GM18909 (cell line): ENCODE measurements around the gene SLC7A10.
"Not testable (repeated sequence)": the region's sequence is repeated elsewhere in the genome, so short reads cannot be mapped to it uniquely, and the experiment has no call there.

ENCODE experiments used
- ATAC-seq: cut with Tn5 transposase; IDR thresholded peaks from one replicate; pipeline ENCODE4 v1.9.1; 2021; ENCODE audit warnings: mild to moderate bottlenecking; ENCODE audit not compliant: unreplicated experiment, poor library complexity

SLC7A10 gene

DNA sequence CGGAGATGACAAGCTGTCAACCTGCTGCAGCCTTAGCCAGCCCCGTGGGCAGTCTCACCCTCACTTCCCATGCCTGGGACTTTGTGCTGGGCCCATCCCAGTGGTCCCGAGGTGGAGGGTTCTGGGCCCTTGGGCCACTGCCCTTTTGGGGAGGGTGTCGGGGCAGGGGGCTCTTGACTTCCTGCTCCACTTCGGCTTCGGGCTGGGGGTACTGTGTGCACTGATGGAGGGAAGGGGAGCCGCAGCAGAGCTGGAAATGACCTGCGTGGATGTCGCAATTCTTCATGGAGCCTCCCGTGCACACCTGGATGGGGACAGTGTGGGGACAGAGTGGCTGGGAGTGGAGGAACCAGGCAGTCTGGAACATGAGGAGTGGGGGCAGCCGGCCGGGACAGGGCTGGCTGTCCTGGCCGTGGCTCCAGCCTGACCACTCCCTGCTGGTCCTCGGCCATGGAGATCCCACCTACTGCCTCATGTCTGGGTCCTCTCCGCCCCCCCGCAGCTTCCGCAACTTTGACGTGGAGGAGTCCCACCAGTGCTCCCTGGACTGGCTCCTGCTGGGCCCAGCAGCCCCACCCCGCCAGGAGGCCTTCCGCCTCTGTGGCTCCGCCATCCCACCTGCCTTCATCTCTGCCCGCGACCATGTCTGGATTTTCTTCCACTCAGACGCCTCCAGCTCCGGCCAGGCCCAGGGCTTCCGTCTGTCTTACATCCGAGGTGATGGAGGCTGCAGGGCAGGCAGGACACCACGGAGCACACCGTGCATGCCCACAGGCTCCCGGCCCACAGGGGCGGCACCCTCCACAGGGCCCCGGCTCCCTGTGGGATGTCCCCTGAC, 21.3 kb downstream of the SLC7A10 start:
- no peak for ATAC-seq

DNA sequence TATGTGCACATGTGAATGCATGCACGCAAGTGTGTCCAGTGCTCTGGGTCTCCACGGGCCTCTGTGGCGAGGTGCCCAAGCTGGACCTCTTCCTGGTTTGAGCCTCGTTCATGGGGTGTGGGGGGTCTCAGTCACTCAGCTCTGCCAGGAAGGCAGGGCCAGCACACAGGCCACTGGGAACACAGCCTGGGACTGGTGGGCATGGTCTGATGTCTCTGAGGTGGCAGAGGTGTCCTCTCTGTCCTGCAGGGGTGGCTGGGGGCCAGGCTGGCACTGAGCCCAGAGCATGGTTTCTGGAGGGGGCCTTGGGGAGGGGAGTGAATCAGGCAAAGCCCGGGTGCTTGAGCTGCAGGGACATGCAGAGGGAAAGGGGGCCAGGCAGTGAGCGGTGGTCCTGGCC, 22.1 kb downstream of the SLC7A10 start:
- no peak for ATAC-seq

DNA sequence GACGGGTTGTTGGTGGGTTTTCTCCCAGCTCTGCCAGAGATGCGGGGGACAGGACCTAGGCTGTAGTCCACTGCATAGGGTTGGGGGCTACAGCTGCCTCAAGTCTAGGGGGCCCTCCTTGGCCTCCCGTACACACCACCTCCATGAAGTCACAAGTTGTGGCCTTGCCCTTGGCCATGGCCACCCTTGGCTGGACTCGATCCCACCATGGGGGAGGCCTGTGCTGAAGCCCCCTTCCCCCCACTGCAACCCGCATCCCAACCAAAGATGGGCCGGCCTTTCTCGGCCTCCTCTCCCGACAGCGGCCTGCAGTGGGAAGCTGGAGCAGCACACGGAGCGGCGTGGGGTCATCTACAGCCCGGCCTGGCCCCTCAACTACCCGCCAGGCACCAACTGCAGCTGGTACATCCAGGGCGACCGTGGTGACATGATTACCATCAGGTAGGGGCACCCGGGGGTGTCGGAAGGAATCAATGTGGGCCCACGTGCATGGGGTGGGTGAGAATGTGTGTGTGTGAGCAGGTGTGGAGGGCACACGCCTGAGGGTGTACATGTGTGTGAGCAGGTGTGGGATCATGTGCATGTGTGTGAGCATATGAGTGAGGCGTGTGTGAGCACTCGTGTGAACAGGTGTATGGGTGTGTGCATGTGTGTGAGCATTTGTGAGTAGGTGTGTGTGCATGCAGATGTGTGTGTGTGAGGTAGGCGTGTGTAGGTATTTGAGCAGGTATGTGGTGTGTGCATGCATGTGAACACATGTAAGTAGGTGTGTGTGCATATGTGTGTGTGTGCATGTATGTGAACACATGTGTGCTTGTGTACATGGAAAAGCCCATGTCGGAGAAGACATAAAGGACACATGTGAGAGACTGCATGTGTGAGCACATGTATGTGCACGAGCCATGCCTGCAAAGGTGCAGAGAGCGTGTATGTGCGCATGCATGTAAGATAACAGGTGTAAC, 22.8 kb downstream of the SLC7A10 start:
- ATAC-seq: no peak

DNA sequence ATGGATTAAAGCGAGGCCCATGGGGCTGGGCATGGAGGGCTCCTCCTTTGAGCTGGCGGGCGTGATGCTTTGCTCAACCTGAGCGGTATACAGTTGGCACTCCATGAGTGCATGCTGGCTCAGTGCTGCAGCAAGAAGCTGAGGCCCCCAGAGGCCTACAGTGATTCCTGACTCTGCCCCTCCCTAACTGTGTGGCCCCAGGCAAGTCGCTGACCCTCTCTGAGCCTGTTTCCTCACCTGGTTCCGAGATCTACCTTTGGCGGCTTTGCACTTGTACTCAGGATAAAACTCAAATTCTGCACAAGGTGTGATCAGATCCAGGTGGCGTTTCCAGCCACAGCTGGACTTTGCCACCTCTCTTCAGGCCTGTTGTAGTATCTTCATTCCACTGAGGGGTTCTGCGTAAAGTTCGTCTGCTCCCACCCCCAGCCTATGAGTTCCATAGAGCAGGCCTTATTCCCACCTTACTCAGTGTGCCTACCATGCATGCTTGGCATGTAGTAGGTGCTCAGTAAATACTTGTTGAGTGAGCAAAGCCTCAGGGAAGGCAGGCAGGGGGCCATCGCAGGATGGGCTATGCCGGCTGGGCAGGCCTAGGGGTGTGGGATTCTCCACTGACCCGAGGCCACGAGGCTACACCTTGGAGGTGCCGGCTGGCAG, 23.6 kb downstream of the SLC7A10 start:
- ATAC-seq: no peak

DNA sequence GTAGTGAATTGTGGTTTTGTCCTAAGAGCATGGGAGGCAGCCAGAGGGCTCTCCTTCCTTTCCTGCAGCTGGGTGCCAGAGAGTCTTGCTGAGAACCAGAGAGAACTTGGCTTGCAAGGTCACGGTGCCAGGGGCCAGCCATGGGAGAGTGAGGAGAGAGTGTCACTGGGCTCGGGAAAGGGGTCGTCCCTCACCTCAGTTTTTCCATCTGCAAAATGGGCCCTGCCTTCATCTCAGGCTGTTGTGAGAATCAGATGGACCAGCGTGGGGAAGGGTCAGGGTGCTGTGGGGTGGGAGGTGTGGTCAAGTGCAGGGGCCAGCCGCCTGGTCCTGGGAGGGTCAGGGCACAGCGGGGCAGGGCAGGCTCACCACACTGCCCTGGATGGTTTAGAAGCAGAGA, 24.2 kb downstream of the SLC7A10 start:
- no peak for ATAC-seq

DNA sequence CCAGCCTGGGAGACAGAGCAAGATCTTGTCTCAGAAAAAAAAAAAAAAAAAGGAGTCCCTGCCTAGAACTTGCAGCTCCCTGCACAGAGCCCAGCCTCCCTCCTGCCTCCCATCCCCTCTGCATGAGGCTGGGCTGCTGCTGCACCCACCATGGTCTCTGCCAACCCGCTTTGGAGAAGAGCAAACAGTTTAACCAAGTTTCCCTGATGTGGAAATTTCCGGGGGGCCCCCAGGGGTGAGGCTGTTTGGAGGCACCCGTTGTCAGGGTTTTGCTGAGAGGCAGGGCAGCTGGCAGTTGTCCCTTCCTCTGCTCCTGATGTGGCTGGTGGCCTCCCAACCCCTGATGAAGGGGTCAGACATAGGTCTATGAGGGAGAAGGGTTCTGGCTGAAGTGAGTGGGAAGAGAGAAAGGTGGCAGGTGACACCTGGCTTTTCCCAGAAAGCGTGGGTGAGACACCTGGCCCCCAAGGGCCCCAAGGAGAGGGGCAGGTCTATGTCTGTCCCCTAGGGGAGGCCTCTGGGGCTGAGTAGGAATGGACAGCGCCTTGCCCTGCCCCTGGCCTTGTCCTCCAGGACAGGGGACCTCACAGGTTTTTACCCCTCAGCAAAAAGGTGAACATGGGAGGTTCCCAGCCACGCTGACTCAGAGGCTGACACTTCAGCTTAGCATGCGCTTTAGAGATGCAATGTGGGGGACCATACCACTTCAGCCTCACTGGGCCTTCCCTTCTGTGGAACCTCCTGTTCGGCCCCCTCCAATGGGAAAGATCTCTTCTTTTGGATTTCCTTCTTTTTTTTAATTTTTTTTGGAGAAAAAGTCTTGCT, 26.0 kb downstream of the SLC7A10 start:
- no peak for ATAC-seq

DNA sequence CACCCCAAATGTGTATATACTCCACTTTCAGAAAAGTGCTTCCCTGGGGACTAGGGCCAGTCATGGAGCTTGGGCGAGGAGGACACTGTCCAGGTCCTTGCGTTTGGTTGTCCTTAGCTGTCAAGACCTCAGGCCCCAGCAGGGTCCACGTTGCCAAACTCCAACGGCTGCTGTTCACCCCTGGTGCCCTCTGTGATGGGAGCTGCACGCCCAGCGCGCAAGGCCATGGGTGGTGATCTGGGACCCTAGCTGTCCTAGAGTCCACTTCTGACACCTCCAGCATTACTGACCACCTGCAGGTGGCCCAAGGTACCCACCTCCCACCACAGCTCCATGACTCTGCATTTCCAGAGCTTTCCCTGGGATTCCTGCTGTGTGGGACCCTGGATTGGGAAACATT, 27.5 kb downstream of the SLC7A10 start:
- no peak for ATAC-seq

DNA sequence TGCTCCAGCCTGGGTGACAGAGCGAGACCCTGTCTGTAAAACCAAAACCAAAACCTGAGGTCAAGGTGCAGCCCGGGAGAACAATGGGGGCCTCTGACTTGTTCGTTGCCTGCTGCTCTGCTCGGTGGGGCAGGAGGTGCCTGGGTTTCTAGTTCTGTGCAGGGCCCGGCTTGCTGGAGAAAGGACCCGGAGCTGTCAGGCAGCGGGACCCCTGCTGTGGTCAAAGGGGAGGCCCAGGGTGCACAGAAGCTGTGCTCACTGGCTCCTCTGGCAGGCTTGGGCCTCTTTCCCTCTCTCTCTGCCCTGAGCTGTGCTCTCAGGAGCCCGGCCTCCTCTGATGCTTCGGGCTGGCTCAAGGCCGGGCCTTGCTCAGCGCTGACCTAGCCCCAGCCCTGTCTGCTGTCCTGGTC, 28.1 kb downstream of the SLC7A10 start:
- no peak for ATAC-seq

DNA sequence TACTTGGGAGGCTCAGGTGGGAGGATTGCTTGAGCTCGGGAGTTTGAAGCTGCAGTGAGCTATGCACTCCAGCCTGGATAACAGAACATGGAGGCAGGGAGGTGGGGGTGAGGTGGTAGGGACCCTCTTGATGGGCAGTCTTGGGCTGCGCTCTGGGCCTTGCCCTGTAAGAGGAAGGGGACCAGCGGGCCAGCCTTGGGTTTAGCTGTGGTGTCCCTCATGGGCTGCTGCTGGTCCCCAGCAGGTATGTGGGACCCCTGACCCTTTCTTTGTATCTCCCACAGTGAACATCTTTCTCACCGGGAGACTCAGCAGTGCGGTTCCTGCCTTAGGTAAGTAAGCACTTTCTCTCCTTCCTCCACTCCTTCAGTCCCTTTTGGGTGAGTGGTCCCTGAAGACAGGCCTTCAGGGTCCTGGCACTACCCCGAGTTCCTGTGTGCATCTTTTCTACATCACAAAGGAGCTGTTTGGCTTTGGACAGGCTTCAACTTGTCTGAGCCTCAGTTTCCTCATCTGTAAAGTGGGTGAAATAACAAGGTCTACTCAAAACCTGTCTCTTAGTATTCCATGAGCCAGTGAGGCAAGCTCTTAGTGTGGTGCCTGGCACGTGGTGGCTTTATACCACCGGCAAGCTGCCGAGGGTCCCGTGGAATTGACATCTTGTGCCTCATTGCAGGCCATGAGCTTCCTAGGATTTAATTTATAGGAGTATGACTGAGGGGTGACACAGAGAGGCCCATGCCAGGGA, 29.0 kb downstream of the SLC7A10 start:
- no peak for ATAC-seq

DNA sequence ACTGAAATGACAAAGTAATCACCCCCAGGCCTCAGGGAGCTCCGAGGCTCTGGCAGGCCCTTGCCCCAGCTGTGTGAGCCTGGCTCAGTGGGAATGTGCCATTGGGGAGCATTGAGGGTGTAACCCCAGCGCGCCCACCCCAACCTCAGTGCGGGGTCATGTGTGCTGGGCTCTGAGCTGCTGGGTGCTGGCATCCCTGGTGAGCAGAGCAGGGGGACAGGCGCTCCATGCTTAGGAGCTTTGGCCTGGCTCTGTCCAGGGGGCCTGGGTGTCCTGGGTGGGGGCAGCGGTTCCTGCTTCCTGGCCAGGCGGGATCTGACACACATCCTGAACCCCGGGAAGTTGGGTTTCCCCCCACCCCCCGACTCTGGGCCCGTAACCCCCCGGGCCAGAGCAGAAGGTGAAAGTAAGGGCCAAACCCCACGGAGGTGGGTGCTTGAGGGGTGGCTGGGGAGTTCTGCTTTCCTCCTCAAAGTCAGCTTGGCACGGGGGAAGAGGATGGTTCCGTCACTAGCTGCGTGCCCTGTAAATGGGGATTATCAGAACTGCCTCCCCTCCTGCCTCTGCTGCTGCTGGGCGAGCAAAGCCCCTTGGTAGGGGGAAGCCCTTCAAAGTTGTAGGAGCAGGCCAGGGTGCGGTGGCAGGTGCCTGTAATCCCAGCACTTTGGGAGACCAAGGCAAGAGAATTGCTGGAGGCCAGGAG, 29.9 kb downstream of the SLC7A10 start:
- ATAC-seq: no peak

DNA sequence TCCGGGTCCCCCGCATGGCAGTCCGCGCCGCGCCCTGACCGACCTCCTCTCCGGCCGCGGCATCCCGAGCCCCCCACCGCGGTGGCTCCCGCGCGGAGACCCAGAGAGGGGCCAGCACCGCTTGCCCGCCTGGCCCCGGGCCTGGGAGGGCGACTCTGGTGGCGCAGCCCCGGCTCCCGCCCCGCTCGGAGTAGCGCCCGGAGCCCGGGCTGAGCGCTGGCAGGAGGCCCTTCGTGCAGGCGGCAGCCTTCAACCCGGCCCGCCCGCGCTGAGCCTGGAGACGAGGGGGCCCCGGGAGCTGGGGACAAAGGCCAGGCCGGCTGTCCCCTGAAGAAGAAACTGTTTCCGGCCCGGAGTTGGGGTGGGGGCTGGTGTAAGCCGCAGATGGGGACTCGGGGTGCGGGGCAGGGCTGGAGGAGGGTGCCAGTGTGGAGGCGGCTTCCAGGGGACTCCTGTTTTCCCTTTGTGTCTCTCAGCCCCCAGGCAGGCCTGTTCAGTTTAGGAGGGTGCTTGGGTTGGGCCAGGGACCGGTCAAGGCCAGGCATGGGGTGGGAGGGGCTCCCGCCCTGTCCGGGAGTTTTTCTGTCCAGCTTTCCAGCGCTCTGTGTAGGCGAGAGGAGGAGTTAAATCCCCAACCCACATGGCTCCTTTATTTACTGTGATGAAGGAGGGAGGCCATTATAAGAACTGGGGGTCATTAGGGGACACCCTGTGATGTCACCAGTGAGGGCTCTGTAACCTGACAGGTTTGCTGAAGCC, 30.6 kb downstream of the SLC7A10 start:
- ATAC-seq: no peak

DNA sequence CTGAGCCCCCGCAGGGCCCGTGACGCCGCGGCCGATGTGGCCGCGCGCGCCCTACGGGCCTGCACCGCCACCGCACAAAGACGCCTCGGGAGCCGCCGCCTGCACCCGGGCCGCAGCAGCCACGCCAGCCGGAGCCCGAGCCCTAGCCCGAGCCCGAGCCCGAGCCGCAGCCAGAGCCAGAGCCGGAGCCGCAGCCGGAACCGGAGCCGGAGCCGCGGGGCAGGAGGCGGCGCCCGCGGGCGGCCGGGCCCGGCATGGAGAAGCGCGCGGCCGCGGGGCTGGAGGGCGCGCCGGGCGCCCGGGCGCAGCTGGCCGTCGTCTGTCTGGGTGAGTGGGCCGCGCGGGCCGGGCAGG, 31.1 kb downstream of the SLC7A10 start:
- no peak for ATAC-seq

DNA sequence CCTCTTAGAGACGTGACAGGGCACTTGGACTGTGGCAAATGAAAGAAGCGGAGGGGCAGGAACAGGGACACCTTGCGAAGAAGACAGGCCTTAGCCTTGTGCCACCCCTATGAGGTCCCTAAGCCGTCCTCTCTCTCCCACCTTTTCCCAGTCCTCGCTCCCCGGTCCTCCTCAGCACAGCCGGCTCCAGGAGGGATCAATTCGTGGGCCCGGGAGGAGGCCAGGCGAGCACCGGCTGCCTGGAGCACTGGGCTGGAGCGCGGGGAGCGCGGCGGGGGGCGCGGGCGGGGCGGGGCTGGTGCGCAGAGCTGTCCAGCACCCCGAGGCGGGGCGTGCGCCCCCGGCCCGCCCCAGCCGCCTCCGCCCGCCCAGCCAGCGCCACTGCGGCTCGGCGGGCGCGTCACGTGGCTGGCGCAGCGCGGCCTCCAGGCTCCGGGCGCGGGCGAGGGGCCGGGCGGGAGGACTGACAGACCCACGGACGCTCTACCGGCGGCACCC, 31.7 kb downstream of the SLC7A10 start, which contains the start of gene LRP3:
Gene LRP3 (plus strand): TSS at position 466 of the 498 bp plus-strand sequence. CDS start 456 bp downstream, outside the sequence.
- no peak for ATAC-seq

DNA sequence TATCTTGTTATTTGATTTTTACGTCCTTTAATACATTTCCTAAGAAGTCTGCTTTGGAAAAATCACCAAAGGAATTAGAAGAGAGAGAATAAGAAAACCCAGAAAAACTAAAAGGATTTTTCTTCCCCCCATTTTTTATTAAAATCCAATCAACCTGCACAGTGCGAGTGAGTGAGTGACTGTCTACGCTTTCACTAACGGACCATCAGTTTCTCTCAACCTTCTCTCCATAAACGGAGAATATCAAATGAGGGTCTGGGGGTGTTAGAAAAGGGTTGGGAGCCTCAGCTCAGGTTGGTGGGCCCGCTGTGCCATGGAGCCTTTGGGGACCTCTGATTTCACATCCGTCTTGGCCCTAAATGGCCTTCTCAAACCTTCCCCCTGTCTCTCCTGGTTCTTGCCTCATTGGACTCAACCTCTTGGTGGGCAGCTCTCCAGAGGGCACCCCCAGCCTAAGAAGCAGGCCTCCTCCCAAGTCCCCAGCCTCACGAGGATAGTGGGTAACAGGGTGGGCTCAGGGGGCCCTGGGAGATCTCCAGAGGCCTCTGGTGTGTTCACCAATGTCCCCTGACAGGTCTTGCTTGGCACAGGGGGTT, 32.3 kb downstream of the SLC7A10 start:
- ATAC-seq: no peak

DNA sequence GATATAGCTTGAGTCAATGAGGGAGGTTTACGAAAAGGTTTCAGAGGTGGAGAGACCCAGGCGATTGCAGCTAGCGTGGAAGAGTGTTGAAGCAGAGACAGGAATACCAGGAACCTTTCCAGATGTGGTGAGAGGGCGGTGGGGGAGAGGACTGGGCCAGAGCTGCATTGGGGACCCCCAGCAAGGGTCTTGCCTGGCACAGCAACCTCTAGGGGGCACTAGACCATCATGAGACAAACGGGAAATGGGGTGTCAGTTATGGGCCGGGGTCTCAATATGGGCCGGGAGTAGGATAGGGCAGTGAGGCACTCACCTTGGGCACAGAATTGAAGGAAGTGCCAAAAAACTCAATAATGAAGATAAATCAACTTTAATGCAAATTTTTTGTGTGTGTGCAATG, 33.6 kb downstream of the SLC7A10 start:
- ATAC-seq: no peak

DNA sequence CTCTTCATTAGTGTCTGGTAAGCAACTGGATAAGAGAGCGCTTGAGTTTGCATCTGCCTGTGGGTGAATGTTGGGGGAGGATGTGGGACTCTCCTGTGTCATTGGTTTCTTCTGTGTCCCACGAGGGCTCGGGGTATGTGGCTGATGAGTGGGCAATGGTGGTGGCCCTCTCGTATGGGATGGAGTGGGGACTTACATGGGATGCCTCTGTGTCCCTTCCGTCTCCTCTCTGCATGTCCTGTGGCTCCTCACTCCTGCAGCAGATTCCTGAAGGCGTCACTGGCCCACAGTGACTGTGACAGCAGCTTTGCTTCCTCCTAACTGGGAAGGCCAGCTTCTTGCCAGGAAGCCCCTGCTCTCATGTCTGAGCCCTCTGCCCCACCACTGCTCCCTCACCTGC, 34.1 kb downstream of the SLC7A10 start:
- ATAC-seq: no peak

DNA sequence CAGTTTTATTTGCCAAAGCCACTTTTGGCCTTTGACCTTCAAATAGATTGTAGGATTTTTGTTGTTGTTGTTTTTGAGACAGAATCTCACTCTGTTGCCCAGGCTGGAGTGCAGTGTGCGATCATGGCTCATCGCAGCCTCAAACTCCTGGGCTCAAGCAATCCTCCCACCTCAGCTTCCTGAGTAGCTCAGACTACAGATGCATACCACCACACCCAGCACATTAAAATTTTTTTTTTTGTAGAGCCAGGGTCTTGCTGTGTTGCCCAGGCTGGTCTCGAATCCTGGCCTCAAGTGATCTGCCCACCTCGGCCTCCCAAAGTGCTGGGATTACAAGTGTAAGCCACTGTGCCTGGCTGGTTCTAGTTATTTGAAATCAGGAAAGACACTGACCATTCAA, 34.6 kb downstream of the SLC7A10 start:
- not testable (repeated sequence) for ATAC-seq
